Esophagus squamous epithelium (tissue), 5 donors: ENCODE data around the gene PEF1. TPM values are rescaled to one million over a fixed set of nuclear protein-coding genes. Genes with fewer than 3 reads are reported as not detected.

Experiments
- DNase-seq: peaks from one replicate; lab custom pipeline; 2025; lab: John Stamatoyannopoulos, UW
- H3K27ac ChIP-seq, 4 donors: fragments of 200-600 bp; sonication (generic); one replicate each; pipeline ENCODE4 v1.5.1; 2016 to 2019; ENCODE audit warnings: mild to moderate bottlenecking in 1 of 4
- H3K27me3 ChIP-seq, 4 donors: fragments of 200-600 bp; sonication (generic); 1 replicate in 3 of 4; 2 replicates in 1 of 4; pipeline versions ENCODE4 v1.5.1 to v1.6.0; 2017 to 2021; ENCODE audit warnings: antibody characterized with exemption in 1 of 4
- H3K36me3 ChIP-seq, 3 donors: fragments of 200-600 bp; sonication (generic); one replicate each; pipeline ENCODE4 v1.5.1; 2016 to 2019
- H3K4me1 ChIP-seq, 3 donors: fragments of 200-600 bp; sonication (generic); one replicate each; pipeline ENCODE4 v1.5.1; 2017 to 2019
- H3K4me3 ChIP-seq, 4 donors: fragments of 200-600 bp; sonication (generic); 1 replicate in 3 of 4; 2 replicates in 1 of 4; pipeline ENCODE4 v1.5.1; 2016 to 2019; ENCODE audit warnings: mild to moderate bottlenecking in 2 of 4, moderate library complexity in 1 of 4
- H3K9me3 ChIP-seq, 3 donors: fragments of 200-600 bp; sonication (generic); one replicate each; pipeline ENCODE4 v1.5.1; 2016 to 2019
- POLR2A ChIP-seq, 4 donors: fragments of 450-650 bp; IDR thresholded peaks; one replicate each; pipeline ENCODE4 v1.6.1; 2017; ENCODE audit warnings: antibody characterized with exemption in 4 of 4, mild to moderate bottlenecking in 4 of 4, moderate library complexity in 3 of 4
- WGBS, 2 donors: methylation state at CpG; one replicate each; pipeline ENCODE4 v1.1.5; 2018; 5-methylcytosine and 5-hydroxymethylcytosine counted together
- intact Hi-C: fragments of 100-400 bp; cut with DNase I; formaldehyde crosslinking; loops from one replicate; pipeline ENCODE4 v1.15.0; 2022
- total RNA-seq, 4 donors: library from RNA; depleted of rRNA; stranded (reverse); fragments of >200 nt; gene quantifications; one replicate each; pipeline ENCODE4 v1.1.0, GENCODE V29; 2016
- TF ChIP-seq, protein P1 (sequence below), 6 experiments: fragments of 450-650 bp in 4 of 6; fragments of 200-600 bp in 2 of 6; sonication (generic) in 2 of 6; IDR thresholded peaks; one replicate each; pipeline ENCODE4 v1.5.1; 2016 to 2019; ENCODE audit warnings: antibody characterized with exemption in 6 of 6, mild to moderate bottlenecking in 4 of 6, moderate library complexity in 4 of 6
- donor health status: DM: yes; HTN: yes; CAD: no.

PEF1 gene
- total RNA-seq, 4 donors from 2014 or later: 59.1 to 69.8 (median 63.6) TPM

DNA sequence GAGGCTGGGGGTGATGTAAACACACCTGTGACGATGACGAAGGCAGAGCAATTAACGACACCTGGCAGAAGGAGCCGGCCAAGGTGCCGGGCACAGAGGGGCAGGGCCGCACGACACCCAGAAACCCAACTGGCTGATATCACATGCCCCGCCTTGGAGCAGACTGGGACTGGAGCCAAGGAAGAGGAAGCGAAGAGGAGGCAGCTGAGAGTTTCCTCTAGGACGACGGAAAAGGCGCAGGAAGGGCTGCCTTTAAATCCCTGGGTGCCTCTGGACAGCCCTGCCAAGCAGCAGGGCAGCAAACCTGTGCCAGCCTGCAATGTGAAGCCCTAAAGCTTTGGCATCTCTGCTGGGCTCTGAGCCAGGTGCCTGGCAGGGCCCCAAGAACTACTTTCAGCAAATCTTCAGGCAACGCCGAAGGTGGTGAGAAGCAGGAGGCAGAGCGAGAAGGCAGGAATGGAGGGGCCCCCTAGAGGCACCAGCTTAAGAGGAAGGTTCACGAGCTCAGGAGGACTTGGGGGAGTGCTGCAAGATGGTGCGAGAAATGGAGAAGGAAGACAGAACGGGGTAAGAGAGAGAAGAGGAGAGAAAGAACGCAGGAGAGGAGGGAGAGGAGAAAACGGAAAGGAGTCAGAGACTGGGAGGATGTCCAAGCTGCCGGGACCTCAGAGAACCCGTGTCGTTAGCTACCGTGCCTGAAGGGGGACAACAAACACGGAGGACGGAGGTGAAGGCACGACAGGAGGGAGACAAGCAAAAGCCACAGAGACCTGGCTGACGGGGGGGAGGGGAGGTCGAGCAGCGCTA lies 25.3 kb upstream of the PEF1 start:
- Histone ChIP-seq H3K9me3 (no peaks in the 10 kb centered on the region), H3K4me3 (peak overlapping the region in 3 of 4 donors; percentile 10 to 46 (median 21)), H3K36me3 (no peaks in the 10 kb centered on the region), H3K27me3 (no peaks in the 10 kb centered on the region), H3K27ac (peak overlapping the region; percentile 35 to 72 (median 65)), H3K4me1 (peaks cover 28 to 76% (median 48%) of the 10 kb centered on the region in 3 donors)
- 5 to 12% methylated on average over 30 of the region's 30 CpGs for WGBS, 2 donors
- intact Hi-C loops: loop anchor here (10.0 kb wide), 1 partner anchor 295 kb away; no protein-coding TSS in a partner anchor
- DNase-seq: no peak
- TF ChIP-seq POLR2A (IDR thresholded peaks at IDR 0.05): no peak
- TF ChIP-seq, protein P1, sequence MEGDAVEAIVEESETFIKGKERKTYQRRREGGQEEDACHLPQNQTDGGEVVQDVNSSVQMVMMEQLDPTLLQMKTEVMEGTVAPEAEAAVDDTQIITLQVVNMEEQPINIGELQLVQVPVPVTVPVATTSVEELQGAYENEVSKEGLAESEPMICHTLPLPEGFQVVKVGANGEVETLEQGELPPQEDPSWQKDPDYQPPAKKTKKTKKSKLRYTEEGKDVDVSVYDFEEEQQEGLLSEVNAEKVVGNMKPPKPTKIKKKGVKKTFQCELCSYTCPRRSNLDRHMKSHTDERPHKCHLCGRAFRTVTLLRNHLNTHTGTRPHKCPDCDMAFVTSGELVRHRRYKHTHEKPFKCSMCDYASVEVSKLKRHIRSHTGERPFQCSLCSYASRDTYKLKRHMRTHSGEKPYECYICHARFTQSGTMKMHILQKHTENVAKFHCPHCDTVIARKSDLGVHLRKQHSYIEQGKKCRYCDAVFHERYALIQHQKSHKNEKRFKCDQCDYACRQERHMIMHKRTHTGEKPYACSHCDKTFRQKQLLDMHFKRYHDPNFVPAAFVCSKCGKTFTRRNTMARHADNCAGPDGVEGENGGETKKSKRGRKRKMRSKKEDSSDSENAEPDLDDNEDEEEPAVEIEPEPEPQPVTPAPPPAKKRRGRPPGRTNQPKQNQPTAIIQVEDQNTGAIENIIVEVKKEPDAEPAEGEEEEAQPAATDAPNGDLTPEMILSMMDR (IDR thresholded peaks at IDR 0.05): peak in 1 of 6 experiments; percentile 12

- no peak for DNase-seq
- intact Hi-C loops: loop anchor here (10.0 kb wide), 1 partner anchor 295 kb away; no protein-coding TSS in a partner anchor
- Histone ChIP-seq H3K36me3 (no peaks in the 10 kb centered on the region), H3K9me3 (no peaks in the 10 kb centered on the region), H3K4me1 (peaks cover 28 to 71% (median 48%) of the 10 kb centered on the region in 3 donors), H3K27me3 (no peaks in the 10 kb centered on the region), H3K27ac (peak overlapping the region; percentile 35 to 72 (median 65)), H3K4me3 (peak overlapping the region in 3 of 4 donors; percentile 10 to 46 (median 21))
- TF ChIP-seq, protein P1 (IDR thresholded peaks at IDR 0.05): no peak
- TF ChIP-seq POLR2A (IDR thresholded peaks at IDR 0.05): no peak
- 38 to 48% methylated on average over 6 to 7 of the region's 7 CpGs for WGBS, 2 donors
Observed at GRCh38 chr1:31669433-31669785, 24.7 kb upstream of the PEF1 start.

GRCh38 chr1:31668303-31668883 lies 23.7 kb upstream of the PEF1 start:
- Histone ChIP-seq H3K4me3 (no peak overlapping the region), H3K4me1 (peaks cover 28 to 70% (median 48%) of the 10 kb centered on the region in 3 donors), H3K9me3 (no peaks in the 10 kb centered on the region), H3K36me3 (no peaks in the 10 kb centered on the region), H3K27ac (no peak overlapping the region), H3K27me3 (no peaks in the 10 kb centered on the region)
- WGBS, 2 donors: 77 to 80% methylated on average over 5 to 6 of the region's 11 CpGs
- intact Hi-C loops: loop anchor here (10.0 kb wide), 1 partner anchor 296 kb away; no protein-coding TSS in a partner anchor
- no peak for DNase-seq
- no peak for TF ChIP-seq POLR2A (IDR thresholded peaks at IDR 0.05)
- TF ChIP-seq, protein P1 (IDR thresholded peaks at IDR 0.05): no peak

DNA sequence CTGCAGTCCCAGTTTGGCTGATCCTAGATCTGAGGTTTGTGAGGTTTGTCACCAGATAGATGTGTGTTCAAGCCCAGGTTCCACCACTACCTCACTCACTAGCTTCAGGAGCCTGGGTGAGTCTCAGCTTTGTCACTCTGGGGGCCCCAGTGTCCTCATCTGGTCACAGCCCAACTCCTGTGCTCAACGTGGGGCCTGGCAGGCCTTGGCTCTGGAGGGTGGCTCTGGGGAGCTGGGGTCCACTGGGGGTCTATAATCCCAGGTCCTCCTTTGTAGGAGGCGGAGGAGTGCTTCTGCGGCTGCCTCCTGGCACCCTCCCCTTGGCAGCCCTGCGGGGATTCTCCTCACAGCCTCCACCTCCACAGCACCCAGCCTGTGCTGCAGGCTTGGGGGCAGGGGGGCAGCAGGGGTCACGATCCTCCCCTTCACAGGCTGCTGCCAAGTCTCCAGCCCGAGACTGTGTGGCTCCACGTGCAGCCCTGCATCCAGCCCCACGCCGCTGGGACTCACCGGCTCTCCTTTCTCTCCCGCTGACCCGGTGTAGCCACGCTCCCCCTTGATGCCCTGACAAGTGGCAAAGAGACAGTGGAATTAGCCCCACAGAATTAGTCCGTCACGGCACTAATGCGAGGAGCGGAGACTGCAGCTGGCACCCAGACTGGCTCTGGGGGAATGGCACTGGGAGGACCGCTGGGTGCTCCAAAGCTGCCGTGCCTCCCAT lies 22.5 kb upstream of the PEF1 start:
- Histone ChIP-seq H3K27ac (peak overlapping the region in 2 of 4 donors; percentile 19 to 70), H3K4me1 (peaks cover 28 to 61% (median 48%) of the 10 kb centered on the region in 3 donors), H3K27me3 (no peaks in the 10 kb centered on the region), H3K9me3 (no peaks in the 10 kb centered on the region), H3K4me3 (no peak overlapping the region), H3K36me3 (no peaks in the 10 kb centered on the region)
- intact Hi-C loops: loop anchor here (10.0 kb wide), 1 partner anchor 298 kb away; no protein-coding TSS in a partner anchor
- 83% methylated on average over 1 of the region's 19 CpGs; no CpG with 5 or more reads in 1 of the 2 donors for WGBS, 2 donors
- DNase-seq: no peak
- no peak for TF ChIP-seq POLR2A (IDR thresholded peaks at IDR 0.05)
- TF ChIP-seq, protein P1 (IDR thresholded peaks at IDR 0.05): no peak
